ENCODE data around the gene PIK3CD. TPM values are rescaled to one million over a fixed set of nuclear protein-coding genes. Genes with fewer than 3 reads are reported as not detected.

Gene PIK3CD
- total and polyA plus RNA-seq, 2 of the 8 experiments (the other 6 are each of a cell fraction or from before 2014, with no cell fraction given), result 20.6 to 24.1 TPM

GRCh38 chr1:9714257-9714718 lies 62.8 kb downstream of the PIK3CD start:
- CTCF ChIA-PET (ENCODE audit: partially characterized antibody), result interaction anchor here (1.3 to 5.1 kb wide), 10 partner anchors 11 to 229 kb away, joined by 3 to 42 read pairs (median 7); partner anchors contain the start of genes LZIC and NMNAT1
- WGBS, 2 experiments (ENCODE audit: extremely low coverage in 1 of 2, insufficient coverage in 1 of 2, insufficient read length in 1 of 2, insufficient replicate concordance in 2 of 2, low coverage in 1 of 2, low lambda C conversion rate in 2 of 2, missing lambda C conversion rate in 1 of 2), result 1% methylated on average over 6 of the region's 6 CpGs; no CpG with 5 or more reads in 1 of the 2 experiments
- TF ChIP-seq NRF1 (IDR thresholded peaks at IDR 0.05; ENCODE audit: low read depth, low read length) (no peak), RFX5 (IDR thresholded peaks at IDR 0.05; ENCODE audit: borderline replicate concordance, low read depth, low read length) (no peak), TCF12 (IDR thresholded peaks at IDR 0.05; ENCODE audit: low read depth, low read length) (peak; percentile 96; the same call in 1 of the 2 replicates), BRCA1 (IDR thresholded peaks at IDR 0.05; ENCODE audit: low read depth, low read length) (no peak), CREB1 (IDR thresholded peaks at IDR 0.05) (peak; percentile 51; the same call in 1 of the 2 replicates), SIX5 (IDR thresholded peaks at IDR 0.05; ENCODE audit: low read depth, low read length) (no peak), RBBP5 (IDR thresholded peaks at IDR 0.05; ENCODE audit: borderline replicate concordance, low read depth, low read length) (no peak), BCL11A (IDR thresholded peaks at IDR 0.05; ENCODE audit: low read depth in 2 of 2, low read length in 2 of 2) (no peak), E2F6 (IDR thresholded peaks at IDR 0.05) (no peak), TAF1 (IDR thresholded peaks at IDR 0.05; ENCODE audit: low read depth, low read length) (no peak), JUND (IDR thresholded peaks at IDR 0.05; ENCODE audit: low read length) (peak; percentile 58), CTBP2 (IDR thresholded peaks at IDR 0.05; ENCODE audit: borderline replicate concordance, insufficient read depth, insufficient read length, low read length) (peak; percentile 90), CHD2 (IDR thresholded peaks at IDR 0.05; ENCODE audit: low read length) (0 out of 2 replicates have a peak, but pooled peaks have one; percentile 4)

More at GRCh38 chr1:9714257-9714718, 62.8 kb downstream of the PIK3CD start:
- Histone ChIP-seq H2AFZ (ENCODE audit: low read length) (no peak overlapping the region), H2BK120ac (replicated peaks; ENCODE audit: low read depth, low read length) (no peak overlapping the region), H4K8ac (ENCODE audit: extremely low read depth, insufficient read depth, low read length) (no peak overlapping the region), H3K4ac (replicated peaks; ENCODE audit: insufficient read length, low read depth, low read length) (no peak overlapping the region), H3K23me2 (ENCODE audit: low read depth, low read length) (no peaks in the 10 kb centered on the region), H2AK5ac (ENCODE audit: low read depth, low read length) (no peak overlapping the region), H4K5ac (ENCODE audit: insufficient read length, low read depth, low read length) (no peak overlapping the region), H3K79me2 (ENCODE audit: control insufficient read depth in 1 of 2, insufficient read depth in 2 of 2, low read length in 2 of 2) (no peaks in the 10 kb centered on the region), H2BK15ac (ENCODE audit: low read length) (no peak overlapping the region), H3K27ac (ENCODE audit: low read depth, low read length) (no peak overlapping the region; the same call in 1 of the 2 replicates), H3K23ac (ENCODE audit: insufficient read length) (no peak overlapping the region), H2BK12ac (ENCODE audit: low read depth, low read length) (no peak overlapping the region), H3K27me3 (replicated peaks in 1 of 4; ENCODE audit: control insufficient read depth in 3 of 4, extremely low read depth in 1 of 4, insufficient read depth in 3 of 4, low read length in 3 of 4) (no peaks in the 10 kb centered on the region), H3K79me1 (ENCODE audit: low read depth, low read length) (no peaks in the 10 kb centered on the region), H3K9ac (replicated peaks in 1 of 4; ENCODE audit: extremely low read depth in 1 of 4, low read depth in 3 of 4, low read length in 3 of 4) (no peak overlapping the region), H3K9me3 (ENCODE audit: insufficient read depth in 2 of 2, low read depth in 1 of 2, low read length in 1 of 2) (no peaks in the 10 kb centered on the region), H4K20me1 (replicated peaks in 1 of 2; ENCODE audit: control insufficient read depth in 1 of 2, insufficient read depth in 2 of 2, low read length in 2 of 2) (peaks cover 0 to 1% of the 10 kb centered on the region in 2 experiments), H3K18ac (ENCODE audit: extremely low read depth, low read length) (no peak overlapping the region), H3K14ac (ENCODE audit: insufficient read length) (no peak overlapping the region), H3K4me3 (ENCODE audit: extremely low read depth in 1 of 4, insufficient read depth in 2 of 4, low read depth in 3 of 4, low read length in 4 of 4) (peak overlapping the region in 1 of 4 experiments; percentile 25; a peak in 1 of 8 replicates), H2BK20ac (ENCODE audit: low read length) (peak overlapping the region; percentile 11; the same call in 1 of the 2 replicates), H3K56ac (replicated peaks; ENCODE audit: insufficient read length, low read depth, low read length) (no peak overlapping the region), H2BK5ac (ENCODE audit: low read depth, low read length) (peak overlapping the region; percentile 91; the same call in 1 of the 2 replicates), H3K4me1 (replicated peaks in 1 of 4; ENCODE audit: control insufficient read depth in 3 of 4, insufficient read depth in 4 of 4, low read length in 3 of 4) (peaks cover 4 to 42% (median 28%) of the 10 kb centered on the region in 4 experiments), H3K4me2 (ENCODE audit: insufficient read depth in 1 of 2, low read depth in 2 of 2, low read length in 2 of 2) (peak overlapping the region; percentile 35 to 50), H3K36me3 (ENCODE audit: control insufficient read depth in 2 of 4, insufficient read depth in 4 of 4, low read length in 3 of 4) (peaks cover 0 to 5% (median 3%) of the 10 kb centered on the region in 4 experiments; a peak in 4 of 8 replicates), H4K91ac (replicated peaks; ENCODE audit: insufficient read length, low read length) (no peak overlapping the region)
- DNase-seq (ENCODE audit: low read depth in 1 of 2, low spot score in 2 of 2) (peak; percentile 72 to 79), FAIRE-seq (peak; percentile 99)
- POLR2A ChIA-PET (ENCODE audit: partially characterized antibody), result interaction anchor here (1.1 to 2.2 kb wide), 4 partner anchors 11 to 124 kb away, joined by 4 to 13 read pairs (median 6); no protein-coding TSS in a partner anchor

All from H1 (cell line).